Measurements from ENCODE around the gene CYFIP1. TPM values are rescaled to one million over a fixed set of nuclear protein-coding genes. Genes with fewer than 3 reads are reported as not detected.
A peak's percentile ranks its signal among the peaks of the same experiment; 100 is the strongest.

CYFIP1 gene
- total RNA-seq, 1 experiment from 2014 or later = 159 TPM

GRCh38 chr15:22966321-22967083, 13.7 kb downstream of the CYFIP1 start:
- ChIA-PET CTCF (no interaction called here), POLR2A (no interaction called here)
- BruUV-seq (replicated peaks) = no TSS peak
- Histone ChIP-seq H3K27ac (ENCODE audit: low read length) (no peak overlapping the region), H3K4me3 (ENCODE audit: low read depth in 2 of 2, low read length in 2 of 2) (no peak overlapping the region), H3K27me3 (ENCODE audit: control insufficient read depth, insufficient read depth, low read length) (no peaks in the 10 kb centered on the region), H3K9me3 (ENCODE audit: control insufficient read depth, insufficient read depth, low read depth, low read length) (peaks cover 4% of the 10 kb centered on the region; the same call in 1 of the 2 replicates), H3K4me1 (ENCODE audit: control insufficient read depth, insufficient read depth, low read length) (peaks cover 51% of the 10 kb centered on the region), H3K36me3 (ENCODE audit: control insufficient read depth, insufficient read depth, low read length) (no peaks in the 10 kb centered on the region)
- TF ChIP-seq CTCF (IDR thresholded peaks at IDR 0.05) = no peak
- intact Hi-C loops (cut with micrococcal nuclease; ENCODE audit: unreplicated experiment) (no loop called here), in situ Hi-C loops (cut with HindIII; ENCODE audit: low pct_unique_long_range_greater_than_20kb, low sequenced_read_pairs) (no loop called here)
- ATAC-seq = no peak
- no peak for DNase-seq (ENCODE audit: low read depth, low spot score)

GRCh38 chr15:22963641-22964040, 16.5 kb downstream of the CYFIP1 start:
- intact Hi-C loops (cut with micrococcal nuclease; ENCODE audit: unreplicated experiment) (no loop called here), in situ Hi-C loops (cut with HindIII; ENCODE audit: low pct_unique_long_range_greater_than_20kb, low sequenced_read_pairs) (no loop called here)
- H3K9me3 ChIP-seq (ENCODE audit: control insufficient read depth, insufficient read depth, low read depth, low read length) = no peaks in the 10 kb centered on the region
- CTCF ChIA-PET = no interaction called here
- DNase-seq (ENCODE audit: low read depth, low spot score) (no peak), ATAC-seq (no peak)
- no peaks in the 10 kb centered on the region for H3K27me3 ChIP-seq (ENCODE audit: control insufficient read depth, insufficient read depth, low read length)
- POLR2A ChIA-PET = no interaction called here
- BruUV-seq (replicated peaks) = no TSS peak
- H3K4me1 ChIP-seq (ENCODE audit: control insufficient read depth, insufficient read depth, low read length) = peaks cover 47% of the 10 kb centered on the region
- no peak overlapping the region for H3K4me3 ChIP-seq (ENCODE audit: low read depth in 2 of 2, low read length in 2 of 2)
- no peaks in the 10 kb centered on the region for H3K36me3 ChIP-seq (ENCODE audit: control insufficient read depth, insufficient read depth, low read length)
- TF ChIP-seq CTCF (IDR thresholded peaks at IDR 0.05) = no peak
- no peak for TF ChIP-seq TCF7L2 (IDR thresholded peaks at IDR 0.05; ENCODE audit: low read depth, low read length)
- no peak for TF ChIP-seq REST (IDR thresholded peaks at IDR 0.05; ENCODE audit: insufficient read depth in 1 of 2, low read depth in 2 of 2, low read length in 1 of 2)
- no peak for TF ChIP-seq POLR2AphosphoS5 (IDR thresholded peaks at IDR 0.05; ENCODE audit: low read depth, low read length)
- no peak for TF ChIP-seq SIN3A (IDR thresholded peaks at IDR 0.05; ENCODE audit: borderline replicate concordance, insufficient read depth, low read depth, low read length)
- H3K27ac ChIP-seq (ENCODE audit: low read length) = peak overlapping the region; percentile 55
